SU-DHL-6 (cell line): ENCODE data around the gene SYNJ2.

Experiments
- H2AFZ ChIP-seq: fragments of 200-600 bp; sonication (generic); 2 replicates; pipeline ENCODE4 v1.6.1; 2014; ENCODE audit warnings: low read depth, mild to moderate bottlenecking, moderate library complexity, mixed read lengths, antibody characterized with exemption, low read length; ENCODE audit not compliant: severe bottlenecking
- H3F3A ChIP-seq: fragments of 200-600 bp; shearing (Covaris generic); 2 replicates; pipeline ENCODE4 v1.6.0; 2016; ENCODE audit warnings: antibody characterized with exemption, mild to moderate bottlenecking; ENCODE audit not compliant: insufficient read depth
- H3K27ac ChIP-seq: fragments of 200-600 bp; sonication (generic); 2 replicates; pipeline ENCODE4 v1.5.1; 2016; ENCODE audit warnings: low read depth, mild to moderate bottlenecking, low read length, moderate library complexity, mixed read lengths
- H3K27me3 ChIP-seq: fragments of 200-600 bp; sonication (generic), shearing (Covaris generic); 2 replicates; pipeline ENCODE4 v1.6.0; 2014; ENCODE audit warnings: mild to moderate bottlenecking, low read length
- H3K36me3 ChIP-seq: fragments of 200-600 bp; sonication (generic); 2 replicates; pipeline ENCODE4 v1.6.1; 2014; ENCODE audit warnings: mild to moderate bottlenecking, low read length, mixed read lengths
- H3K4me2 ChIP-seq: fragments of 300-600, 200-600 bp; shearing (Covaris generic), sonication (generic); 2 replicates; pipeline ENCODE4 v1.6.0; 2014; ENCODE audit warnings: low read length, low read depth, mild to moderate bottlenecking; ENCODE audit not compliant: poor library complexity, severe bottlenecking
- H3K4me3 ChIP-seq: fragments of 200-600 bp; sonication (generic); 2 replicates; pipeline ENCODE4 v1.5.1; 2014; ENCODE audit warnings: antibody characterized with exemption, low read length, mild to moderate bottlenecking, mixed read lengths; ENCODE audit not compliant: insufficient read depth, poor library complexity, severe bottlenecking
- H3K79me2 ChIP-seq: fragments of 200-600 bp; sonication (generic); 2 replicates; pipeline ENCODE4 v1.6.1; 2014; ENCODE audit warnings: mild to moderate bottlenecking, low read length, moderate library complexity; ENCODE audit not compliant: insufficient read depth
- H3K9ac ChIP-seq: fragments of 200-600 bp; sonication (generic); 2 replicates; pipeline ENCODE4 v1.7.0; 2014; ENCODE audit warnings: mild to moderate bottlenecking, low read length
- H3K9me2 ChIP-seq: fragments of 200-600 bp; sonication (generic); replicated peaks from 2 replicates; pipeline ENCODE4 v1.6.1; 2014; ENCODE audit warnings: low read length; ENCODE audit not compliant: insufficient read depth
- H3K9me3 ChIP-seq: fragments of 200-600 bp; sonication (generic); 2 replicates; pipeline ENCODE4 v1.6.1; 2014; ENCODE audit warnings: low read length, mixed read lengths; ENCODE audit not compliant: insufficient read depth
- H4K20me1 ChIP-seq: fragments of 200-600 bp; sonication (generic); 2 replicates; pipeline ENCODE4 v1.6.1; 2014; ENCODE audit warnings: low read depth, mild to moderate bottlenecking, antibody characterized with exemption, low read length, moderate library complexity, mixed read lengths
- EZH2phosphoT487 ChIP-seq: fragments of 200-600 bp; sonication (generic), shearing (Covaris generic); conservative IDR thresholded peaks from 2 replicates; pipeline ENCODE4 v1.6.1; 2018; ENCODE audit warnings: mild to moderate bottlenecking, antibody characterized with exemption, low read length, moderate library complexity, mixed read lengths
- TF ChIP-seq, protein P1 (sequence below): fragments of 200-600 bp; sonication (generic); IDR thresholded peaks from one replicate; pipeline ENCODE4 v1.5.1; 2017; ENCODE audit warnings: antibody characterized with exemption, mild to moderate bottlenecking, low read length, moderate library complexity; ENCODE audit not compliant: insufficient read depth, poor library complexity, severe bottlenecking

The SYNJ2 gene

GRCh38 chr6:157961153-157961831 lies 20.4 kb upstream of the SYNJ2 start:
- no peaks in the 10 kb centered on the region for H3K9me2 ChIP-seq
- no peak overlapping the region for H3K4me3 ChIP-seq
- H2AFZ ChIP-seq = no peak overlapping the region
- no peak overlapping the region for H3K4me2 ChIP-seq
- H3K79me2 ChIP-seq = no peaks in the 10 kb centered on the region
- H3F3A ChIP-seq = no peaks in the 10 kb centered on the region
- no peak for TF ChIP-seq EZH2phosphoT487
- TF ChIP-seq, protein P1, sequence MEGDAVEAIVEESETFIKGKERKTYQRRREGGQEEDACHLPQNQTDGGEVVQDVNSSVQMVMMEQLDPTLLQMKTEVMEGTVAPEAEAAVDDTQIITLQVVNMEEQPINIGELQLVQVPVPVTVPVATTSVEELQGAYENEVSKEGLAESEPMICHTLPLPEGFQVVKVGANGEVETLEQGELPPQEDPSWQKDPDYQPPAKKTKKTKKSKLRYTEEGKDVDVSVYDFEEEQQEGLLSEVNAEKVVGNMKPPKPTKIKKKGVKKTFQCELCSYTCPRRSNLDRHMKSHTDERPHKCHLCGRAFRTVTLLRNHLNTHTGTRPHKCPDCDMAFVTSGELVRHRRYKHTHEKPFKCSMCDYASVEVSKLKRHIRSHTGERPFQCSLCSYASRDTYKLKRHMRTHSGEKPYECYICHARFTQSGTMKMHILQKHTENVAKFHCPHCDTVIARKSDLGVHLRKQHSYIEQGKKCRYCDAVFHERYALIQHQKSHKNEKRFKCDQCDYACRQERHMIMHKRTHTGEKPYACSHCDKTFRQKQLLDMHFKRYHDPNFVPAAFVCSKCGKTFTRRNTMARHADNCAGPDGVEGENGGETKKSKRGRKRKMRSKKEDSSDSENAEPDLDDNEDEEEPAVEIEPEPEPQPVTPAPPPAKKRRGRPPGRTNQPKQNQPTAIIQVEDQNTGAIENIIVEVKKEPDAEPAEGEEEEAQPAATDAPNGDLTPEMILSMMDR = no peak
- no peak overlapping the region for H3K9ac ChIP-seq
- no peaks in the 10 kb centered on the region for H3K36me3 ChIP-seq
- no peak overlapping the region for H3K27ac ChIP-seq
- no peaks in the 10 kb centered on the region for H4K20me1 ChIP-seq
- no peaks in the 10 kb centered on the region for H3K27me3 ChIP-seq
- peaks cover 4% of the 10 kb centered on the region; the same call in 1 of the 2 replicates for H3K9me3 ChIP-seq

DNA sequence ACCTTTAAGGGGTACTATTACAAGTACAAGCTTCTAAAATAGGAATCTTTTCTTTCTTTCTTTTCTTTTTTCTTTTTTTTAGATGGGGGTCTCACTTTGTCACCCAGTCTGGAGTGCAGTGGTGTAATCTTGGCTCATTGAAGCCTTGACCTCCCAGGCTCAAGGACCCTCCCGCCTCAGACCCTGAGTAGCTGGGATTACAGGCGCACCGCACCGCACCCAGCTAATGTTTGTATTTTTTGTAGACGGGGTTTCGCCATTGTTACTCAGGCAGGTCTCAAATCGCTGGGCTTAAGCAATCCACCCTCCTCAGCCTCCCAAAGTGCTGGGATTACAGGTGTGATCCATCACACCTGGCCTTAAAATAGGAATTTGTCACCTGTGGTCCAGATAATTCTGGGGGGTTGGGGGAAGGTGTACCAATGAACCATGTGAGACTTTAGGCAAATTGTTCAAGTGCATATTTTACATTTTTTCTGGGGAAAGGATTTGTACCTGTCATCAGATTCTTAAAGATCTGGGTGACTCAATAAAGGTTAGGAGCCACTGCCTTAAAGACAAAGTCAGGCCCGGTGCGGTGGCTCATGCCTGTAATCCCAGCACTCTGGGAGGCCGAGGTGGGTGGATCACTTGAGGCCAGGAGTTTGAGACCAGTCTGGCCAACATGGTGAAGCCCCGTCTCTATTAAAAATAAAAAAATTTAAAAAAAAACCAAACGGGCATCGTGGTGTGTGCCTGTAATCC lies 19.7 kb upstream of the SYNJ2 start:
- no peaks in the 10 kb centered on the region for H3K27me3 ChIP-seq
- peaks cover 4% of the 10 kb centered on the region; the same call in 1 of the 2 replicates for H3K9me3 ChIP-seq
- no peak overlapping the region for H3K27ac ChIP-seq

GRCh38 chr6:157962601-157963302 lies 18.9 kb upstream of the SYNJ2 start:
- no peaks in the 10 kb centered on the region for H3F3A ChIP-seq
- H3K27me3 ChIP-seq = no peaks in the 10 kb centered on the region
- no peaks in the 10 kb centered on the region for H3K36me3 ChIP-seq
- no peaks in the 10 kb centered on the region for H4K20me1 ChIP-seq
- H3K27ac ChIP-seq = no peak overlapping the region
- H2AFZ ChIP-seq = no peak overlapping the region
- TF ChIP-seq EZH2phosphoT487 = no peak
- TF ChIP-seq, protein P1 = no peak
- H3K9ac ChIP-seq = no peak overlapping the region
- no peaks in the 10 kb centered on the region for H3K9me2 ChIP-seq
- peaks cover 4% of the 10 kb centered on the region; the same call in 1 of the 2 replicates for H3K9me3 ChIP-seq
- H3K4me3 ChIP-seq = no peak overlapping the region
- H3K4me2 ChIP-seq = no peak overlapping the region
- no peaks in the 10 kb centered on the region for H3K79me2 ChIP-seq

More for the DNA sequence above, 19.7 kb upstream of the SYNJ2 start:
- Histone ChIP-seq H3K36me3 (no peaks in the 10 kb centered on the region), H3F3A (no peaks in the 10 kb centered on the region), H4K20me1 (no peaks in the 10 kb centered on the region), H2AFZ (no peak overlapping the region), H3K79me2 (no peaks in the 10 kb centered on the region), H3K9me2 (no peaks in the 10 kb centered on the region), H3K4me2 (no peak overlapping the region), H3K4me3 (no peak overlapping the region), H3K9ac (no peak overlapping the region)
- TF ChIP-seq, protein P1 = no peak
- TF ChIP-seq EZH2phosphoT487 = no peak
